ENCODE data around the gene TMEM106C. TPM values are rescaled to one million over a fixed set of nuclear protein-coding genes. Genes with fewer than 3 reads are reported as not detected.

Gene TMEM106C
- total RNA-seq, 2 donors from 2014 or later: 54.6 to 91.1 TPM

DNA sequence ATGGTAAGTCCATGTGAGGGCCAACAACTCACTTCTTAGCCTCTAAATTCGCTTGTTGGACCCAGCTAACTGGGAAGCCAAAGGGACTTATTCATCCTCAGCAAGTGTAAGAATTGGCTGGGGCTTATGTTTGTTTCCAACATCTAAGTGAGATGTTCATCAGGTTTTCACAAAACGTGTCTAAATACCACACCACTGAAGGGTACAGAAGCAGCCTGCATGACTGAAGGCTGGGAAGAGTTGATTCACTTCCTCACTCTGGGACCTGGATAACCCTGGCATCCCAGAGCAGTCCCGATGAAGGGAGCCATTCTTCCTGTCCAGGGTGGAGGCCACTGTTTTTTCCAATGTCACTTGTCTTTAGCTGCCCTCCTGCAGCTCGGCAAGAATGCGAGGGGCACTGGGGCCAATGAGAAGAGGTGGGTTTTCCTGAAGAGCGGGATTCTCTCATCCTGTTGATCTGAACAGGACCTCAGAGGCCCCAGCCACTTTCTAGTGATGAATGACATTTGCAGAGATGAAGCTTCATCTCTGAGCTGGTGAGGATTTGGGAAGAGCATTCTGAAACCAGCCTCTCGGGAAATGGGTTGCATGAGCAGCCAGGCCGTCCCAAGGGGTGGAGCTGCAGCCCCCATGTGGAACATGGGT, 53.1 kb downstream of the TMEM106C start:
- H3K36me3 ChIP-seq: no peaks in the 10 kb centered on the region
- no peaks in the 10 kb centered on the region for H3K27me3 ChIP-seq (replicated peaks; ENCODE audit: insufficient read depth)
- no peak for DNase-seq (ENCODE audit: low spot score)
- H3K4me1 ChIP-seq (replicated peaks): no peaks in the 10 kb centered on the region
- no peak overlapping the region for H3K27ac ChIP-seq
- TF ChIP-seq POLR2AphosphoS5 (IDR thresholded peaks at IDR 0.05): no peak
- TF ChIP-seq CTCF (IDR thresholded peaks at IDR 0.05): no peak
- TF ChIP-seq POLR2A (IDR thresholded peaks at IDR 0.05): no peak
- H3K9me3 ChIP-seq: no peaks in the 10 kb centered on the region
- 77% methylated on average over 8 of the region's 8 CpGs for WGBS
- intact Hi-C loops (cut with DNase I): no loop called here
- H3K4me3 ChIP-seq: no peak overlapping the region

DNA sequence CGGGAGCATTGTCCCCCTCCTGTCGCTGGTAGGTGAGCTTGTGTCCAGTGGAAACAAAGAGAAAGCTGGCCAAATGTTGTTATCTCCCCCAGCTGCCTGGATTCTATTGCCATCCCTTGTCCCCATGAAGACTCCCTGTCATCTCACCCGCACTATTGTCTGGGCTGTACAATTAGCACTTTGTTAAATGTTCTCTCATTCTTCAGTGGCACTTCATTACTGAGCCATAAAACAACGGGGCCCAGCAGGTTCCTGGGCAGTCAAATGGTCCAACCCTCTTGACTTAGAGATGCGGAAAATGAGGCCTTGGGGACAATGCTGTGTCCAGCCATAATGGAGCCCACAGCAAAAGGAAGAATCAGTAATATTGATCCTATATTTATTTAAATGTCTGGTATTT, 54.1 kb downstream of the TMEM106C start:
- no peak for TF ChIP-seq CTCF (IDR thresholded peaks at IDR 0.05)
- TF ChIP-seq POLR2A (IDR thresholded peaks at IDR 0.05): no peak
- TF ChIP-seq POLR2AphosphoS5 (IDR thresholded peaks at IDR 0.05): no peak
- intact Hi-C loops (cut with DNase I): no loop called here
- no peaks in the 10 kb centered on the region for H3K36me3 ChIP-seq
- H3K9me3 ChIP-seq: no peaks in the 10 kb centered on the region
- peaks cover 4% of the 10 kb centered on the region for H3K4me1 ChIP-seq (replicated peaks)
- H3K27ac ChIP-seq: no peak overlapping the region
- H3K27me3 ChIP-seq (replicated peaks; ENCODE audit: insufficient read depth): no peaks in the 10 kb centered on the region
- no peak for DNase-seq (ENCODE audit: low spot score)
- H3K4me3 ChIP-seq: no peak overlapping the region
- 64% methylated on average over 5 of the region's 5 CpGs for WGBS

DNA sequence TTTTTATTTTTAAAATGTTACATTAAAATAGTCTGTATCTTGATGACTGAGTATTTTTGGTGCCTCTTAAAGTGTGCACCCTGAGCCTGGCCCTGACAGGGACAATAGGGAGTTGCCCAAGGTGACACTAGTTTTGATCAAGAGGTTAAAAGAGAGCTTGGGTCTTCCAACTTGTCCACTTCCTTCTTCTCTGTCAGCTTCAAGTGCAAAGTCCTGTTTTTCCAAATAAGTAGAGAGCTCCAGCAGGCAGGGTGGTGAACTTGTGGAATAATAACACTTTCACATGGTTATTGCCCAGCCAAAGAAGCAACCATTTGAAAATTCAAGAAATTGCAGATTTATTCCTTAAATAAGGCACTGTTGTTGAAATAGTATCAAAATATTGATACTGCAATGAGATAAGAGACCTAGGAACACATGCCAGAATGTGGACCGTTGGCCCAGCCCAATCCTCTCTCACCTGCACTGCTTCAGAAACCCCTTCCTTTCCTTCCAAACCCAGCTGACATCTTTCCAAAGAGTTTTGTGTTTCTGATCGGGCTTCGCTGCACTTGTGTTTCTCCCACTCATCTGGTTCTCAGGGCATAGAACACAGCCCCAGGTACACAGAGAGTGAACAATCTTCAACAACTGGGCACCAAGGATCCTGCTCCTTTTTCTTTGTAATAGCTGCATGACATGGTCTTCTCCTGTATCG, 54.7 kb downstream of the TMEM106C start:
- H3K27ac ChIP-seq: no peak overlapping the region
- no peaks in the 10 kb centered on the region for H3K9me3 ChIP-seq
- intact Hi-C loops (cut with DNase I): no loop called here
- no peaks in the 10 kb centered on the region for H3K27me3 ChIP-seq (replicated peaks; ENCODE audit: insufficient read depth)
- H3K4me3 ChIP-seq: no peak overlapping the region
- no peak for DNase-seq (ENCODE audit: low spot score)
- WGBS: 79% methylated on average over 4 of the region's 4 CpGs
- H3K36me3 ChIP-seq: no peaks in the 10 kb centered on the region
- no peak for TF ChIP-seq CTCF (IDR thresholded peaks at IDR 0.05)
- TF ChIP-seq POLR2AphosphoS5 (IDR thresholded peaks at IDR 0.05): no peak
- TF ChIP-seq POLR2A (IDR thresholded peaks at IDR 0.05): no peak
- peaks cover 8% of the 10 kb centered on the region for H3K4me1 ChIP-seq (replicated peaks)

Other genes starting within 250 kb of the TMEM106C start
- 1 to 10 TPM in 1 of 2 donors, not detected in 1; 1.0 TPM for gene ENDOU, start 238.1 kb upstream of the TMEM106C start, total RNA-seq
- gene RAPGEF3, start 204.7 kb upstream of the TMEM106C start, total RNA-seq: 10 to 100 TPM; 19.1 to 28.5 TPM
- 10 to 100 TPM; 39.0 to 52.5 TPM for gene SLC48A1, start 190.4 kb upstream of the TMEM106C start, total RNA-seq
- 10 to 100 TPM; 39.5 to 67.7 TPM for gene HDAC7, start 143.7 kb upstream of the TMEM106C start, total RNA-seq
- gene VDR, start 58.6 kb upstream of the TMEM106C start, total RNA-seq: 1 to 10 TPM; 3.4 to 4.3 TPM
- 1 to 10 TPM in 1 of 2 donors, under 1 TPM in 1; 0.14 to 1.9 TPM for gene COL2A1, start 40.9 kb downstream of the TMEM106C start, total RNA-seq
- gene SENP1, start 142.5 kb downstream of the TMEM106C start, total RNA-seq: 10 to 100 TPM; 11.5 to 49.6 TPM
- 10 to 100 TPM; 36.9 to 71.9 TPM for gene PFKM, start 155.8 kb downstream of the TMEM106C start, total RNA-seq
- gene ASB8, start 193.9 kb downstream of the TMEM106C start, total RNA-seq: 10 to 100 TPM; 38.8 to 43.2 TPM
- gene CCDC184, start 220.0 kb downstream of the TMEM106C start, total RNA-seq: 1 to 10 TPM; 1.9 to 3.7 TPM
- gene OR10AD1, start 239.7 kb downstream of the TMEM106C start, total RNA-seq: not detected